K562 (cell line): ENCODE data around the gene EPHB1. TPM values are rescaled to one million over a fixed set of nuclear protein-coding genes. Genes with fewer than 3 reads are reported as not detected.

ENCODE experiments used
- ATAC-seq: fragments of 200-7000 bp; cut with Tn5 transposase; 3 replicates; pipeline ENCODE4 v1.9.1; 2020; ENCODE audit warnings: moderate library complexity
- BruUV-seq: library from RNA; stranded (reverse); fragments of 400-500 nt; replicated peaks from 2 replicates; lab custom pipeline; 2021; lab: Mats Ljungman, UMichigan
- CTCF ChIA-PET: fragments of 300-600 bp; formaldehyde crosslinking; extraction: SDS; loops from one replicate; lab custom pipeline; 2021; ENCODE audit warnings: low intra/inter-chr PET ratio; lab: Yijun Ruan, JAX
- POLR2A ChIA-PET: fragments of 300-600, 350-650 bp; sonication (Branson Sonifier 250); formaldehyde crosslinking; extraction: SDS; loops from one replicate; lab custom pipeline; 2021; ENCODE audit warnings: antibody characterized with exemption, inconsistent platforms; lab: Yijun Ruan, JAX
- DNase-seq, 4 experiments: peaks; one replicate each; pipeline versions ENCODE4 v3.0.0 to v3.0.0-alpha.2; 2011 to 2018; ENCODE audit warnings: low spot score in 3 of 4, mixed read lengths in 3 of 4; ENCODE audit errors: extremely low read depth in 1 of 4
- FAIRE-seq: peaks from 2 replicates; lab custom pipeline; 2011; peaks lifted over from hg19 to GRCh38; lab: Jason Lieb, UNC
- H2AFZ ChIP-seq: 2 replicates; pipeline ENCODE4 v1.6.0; 2011; ENCODE audit warnings: low read depth, low read length, control low read depth, inconsistent platforms
- H3K27ac ChIP-seq: fragments of 200-600 bp; 3 replicates; pipeline ENCODE4 v1.8.0; 2011; ENCODE audit warnings: low read depth, mild to moderate bottlenecking, control low read depth, inconsistent platforms, low read length, moderate library complexity, mixed read lengths; ENCODE audit errors: extremely low read depth
- H3K27me3 ChIP-seq, 2 experiments: fragments of 300-600 bp in 1 of 2; 2 replicates in 1 of 2; 3 replicates in 1 of 2; pipeline versions ENCODE4 v1.6.0 to v1.8.0; 2011; ENCODE audit warnings: inconsistent platforms in 2 of 2, low read length in 2 of 2, mild to moderate bottlenecking in 1 of 2, mixed read lengths in 1 of 2, moderate library complexity in 1 of 2; ENCODE audit not compliant: control insufficient read depth in 2 of 2, insufficient read depth in 2 of 2
- H3K36me3 ChIP-seq: fragments of 300-600 bp; 3 replicates; pipeline ENCODE4 v1.8.0; 2011; ENCODE audit warnings: mild to moderate bottlenecking, low read length, inconsistent platforms; ENCODE audit not compliant: control insufficient read depth, insufficient read depth
- H3K4me1 ChIP-seq, 2 experiments: fragments of 200-600 bp in 1 of 2; replicated peaks in 1 of 2; 2 replicates in 1 of 2; 3 replicates in 1 of 2; pipeline versions ENCODE4 v1.5.1 to v1.8.0; 2011; ENCODE audit warnings: inconsistent platforms in 2 of 2, low read length in 2 of 2, mild to moderate bottlenecking in 1 of 2, mixed read lengths in 1 of 2, moderate library complexity in 1 of 2; ENCODE audit not compliant: control insufficient read depth in 2 of 2, insufficient read depth in 2 of 2
- H3K4me2 ChIP-seq: 2 replicates; pipeline ENCODE4 v1.6.1; 2011; ENCODE audit warnings: low read length, control low read depth, inconsistent platforms, mixed read lengths; ENCODE audit not compliant: insufficient read depth
- H3K4me3 ChIP-seq: fragments of 200-600 bp; sonication (generic), shearing (Covaris generic); 2 replicates; pipeline ENCODE4 v1.5.1; 2016; ENCODE audit warnings: control low read depth, inconsistent platforms
- H3K79me2 ChIP-seq: fragments of 200-600 bp; 3 replicates; pipeline ENCODE4 v1.8.0; 2011; ENCODE audit warnings: low read length, inconsistent platforms; ENCODE audit not compliant: control insufficient read depth, insufficient read depth
- H3K9ac ChIP-seq, 2 experiments: 2 replicates each; pipeline versions ENCODE4 v1.6.0 to v1.6.1; 2011; ENCODE audit warnings: low read depth in 2 of 2, low read length in 2 of 2, control low read depth in 1 of 2, inconsistent platforms in 1 of 2, mild to moderate bottlenecking in 1 of 2, mixed read lengths in 1 of 2; ENCODE audit not compliant: insufficient read depth in 1 of 2
- H3K9me1 ChIP-seq: one replicate; pipeline ENCODE4 v1.6.0; 2011; ENCODE audit warnings: inconsistent platforms, mild to moderate bottlenecking, low read length, moderate library complexity; ENCODE audit not compliant: control insufficient read depth, insufficient read depth
- H3K9me3 ChIP-seq: replicated peaks from 2 replicates; pipeline ENCODE4 v1.5.1; 2011; ENCODE audit warnings: low read depth, low read length, inconsistent platforms; ENCODE audit not compliant: control insufficient read depth, insufficient read depth
- H4K20me1 ChIP-seq: replicated peaks from 2 replicates; pipeline ENCODE4 v1.6.1; 2011; ENCODE audit warnings: low read length, inconsistent platforms, mixed read lengths; ENCODE audit not compliant: control insufficient read depth, insufficient read depth
- E4F1 ChIP-seq: fragments of 250-450 bp; sonication (Bioruptor Pico); IDR thresholded peaks from 2 replicates; pipeline ENCODE4 v1.5.0; 2021; ENCODE audit warnings: mild to moderate bottlenecking, borderline replicate concordance
- GATAD2B ChIP-seq: fragments of 450-650 bp; IDR thresholded peaks from 2 replicates; pipeline ENCODE4 v1.6.1; 2017; ENCODE audit warnings: mild to moderate bottlenecking, borderline replicate concordance
- ILF3 ChIP-seq: fragments of 450-650 bp; IDR thresholded peaks from 2 replicates; pipeline ENCODE4 v1.6.1; 2018; ENCODE audit warnings: antibody characterized with exemption, mild to moderate bottlenecking, moderate library complexity, borderline replicate concordance
- MBD2 ChIP-seq: sonication (generic); IDR thresholded peaks from 2 replicates; pipeline ENCODE4 v1.6.1; 2016; ENCODE audit warnings: low read depth, borderline replicate concordance
- NELFE ChIP-seq: IDR thresholded peaks from 2 replicates; pipeline ENCODE4 v1.6.1; 2011; ENCODE audit warnings: mild to moderate bottlenecking; ENCODE audit not compliant: insufficient read depth, insufficient read length
- NR2C1 ChIP-seq, 2 experiments: fragments of 450-650 bp; IDR thresholded peaks; 2 replicates each; pipeline ENCODE4 v1.6.1; 2017; ENCODE audit warnings: mild to moderate bottlenecking in 2 of 2, antibody characterized with exemption in 1 of 2, inconsistent platforms in 1 of 2, missing compliant biosample characterization in 1 of 2, missing genetic modification characterization in 1 of 2
- POLR2AphosphoS5 ChIP-seq: IDR thresholded peaks from 2 replicates; pipeline ENCODE4 v1.6.1; 2011; ENCODE audit warnings: mild to moderate bottlenecking, low read depth, low read length, moderate library complexity; ENCODE audit not compliant: control insufficient read depth, insufficient read depth
- RBFOX2 ChIP-seq: fragments of 200-400 bp; formaldehyde crosslinking; IDR thresholded peaks from 2 replicates; pipeline ENCODE4 v1.6.1; 2017; ENCODE audit warnings: low read depth, mild to moderate bottlenecking, low read length, moderate library complexity
- TFAM ChIP-seq: fragments of 250-450 bp; sonication (Bioruptor Pico); conservative IDR thresholded peaks from 2 replicates; pipeline ENCODE4 v1.5.0; 2021; ENCODE audit warnings: mild to moderate bottlenecking, moderate library complexity
- TOE1 ChIP-seq, 2 experiments: fragments of 450-650 bp in 1 of 2; sonication (generic) in 1 of 2; formaldehyde crosslinking in 1 of 2; IDR thresholded peaks; 2 replicates each; pipeline versions ENCODE4 v1.7.1 to v1.8.0; 2016 to 2022; ENCODE audit warnings: borderline replicate concordance in 2 of 2, mild to moderate bottlenecking in 2 of 2, antibody characterized with exemption in 1 of 2, inconsistent platforms in 1 of 2, low read depth in 1 of 2, missing genetic modification reagents in 1 of 2, moderate library complexity in 1 of 2
- ZNF75A ChIP-seq: fragments of 450-650 bp; formaldehyde crosslinking; IDR thresholded peaks from 2 replicates; pipeline ENCODE4 v1.4.0; 2020; ENCODE audit warnings: mild to moderate bottlenecking
- WGBS: fragments of 100-300 bp; shearing (Covaris generic); methylation state at CpG from one replicate; pipeline ENCODE4 v1.1.6; 2016; ENCODE audit warnings: low coverage, mixed read lengths; ENCODE audit not compliant: insufficient coverage; ENCODE audit errors: missing lambda C conversion rate; 5-methylcytosine and 5-hydroxymethylcytosine counted together
- in situ Hi-C: fragments of 300-500 bp; cut with MboI; formaldehyde crosslinking; loops from 4 replicates; pipeline ENCODE4 v1.15.0; 2018; ENCODE audit warnings: inconsistent platforms, mixed read lengths
- intact Hi-C: fragments of 100-400 bp; cut with micrococcal nuclease; formaldehyde crosslinking; loops from 2 replicates; pipeline ENCODE4 v1.14.2; 2022
- polyA plus RNA-seq, 8 experiments: library from polyadenylated mRNA; depleted of rRNA in 4 of 8; stranded (reverse) in 5 of 8; unstranded in 3 of 8; fragments of >200 nt; fragmentation: Nextera tagmentation in 2 of 8; fragmentation: Illumina TruSeq in 1 of 8; extraction: Ambion mirVana in 2 of 8; extraction: Trizol in 1 of 8; gene quantifications; 2 replicates each; pipeline versions ENCODE4 v1.2.1 to v1.2.3, GENCODE V29; 2011 to 2014; ENCODE audit warnings: inconsistent platforms in 1 of 8, missing spikeins in 1 of 8
- total RNA-seq, 7 experiments: library from RNA; depleted of rRNA in 6 of 7; stranded (reverse); fragments of >200 nt in 6 of 7; fragmentation: Illumina TruSeq in 2 of 7; extraction: Trizol in 2 of 7; gene quantifications; 2 replicates each; pipeline versions ENCODE4 v1.2.1 to v1.2.3, GENCODE V29; 2011 to 2021; ENCODE audit warnings: low replicate concordance in 1 of 7

Gene EPHB1
- total and polyA plus RNA-seq, 9 of the 15 experiments (the other 6 are each of a cell fraction or from before 2014, with no cell fraction given), result 0.29 TPM; not detected in 8

GRCh38 chr3:134933997-134934396 is 138.9 kb downstream of the EPHB1 start:
- Histone ChIP-seq H3K9ac (no peak overlapping the region), H3K79me2 (no peaks in the 10 kb centered on the region), H3K4me1 (no peaks in the 10 kb centered on the region), H4K20me1 (no peaks in the 10 kb centered on the region), H3K27me3 (no peaks in the 10 kb centered on the region), H3K9me3 (no peaks in the 10 kb centered on the region), H3K36me3 (no peaks in the 10 kb centered on the region), H3K9me1 (no peaks in the 10 kb centered on the region), H3K4me2 (no peak overlapping the region), H3K27ac (no peak overlapping the region), H2AFZ (no peak overlapping the region), H3K4me3 (no peak overlapping the region)
- ChIA-PET POLR2A (no interaction called here), CTCF (no interaction called here)
- in situ Hi-C loops, result no loop called here
- ATAC-seq (no peak), FAIRE-seq (no peak), DNase-seq (no peak)
- intact Hi-C loops, result no loop called here
- BruUV-seq, result no TSS peak
- WGBS, result 9% methylated on average over 3 of the region's 4 CpGs
- TF ChIP-seq MBD2 (no peak), E4F1 (CRISPR knock-in tag) (no peak), TFAM (CRISPR knock-in tag) (no peak), POLR2AphosphoS5 (no peak), GATAD2B (no peak), TOE1 (IDR thresholded peaks at IDR 0.05; ENCODE audit: borderline replicate concordance) (no peak), TOE1 (CRISPR knock-in tag; IDR thresholded peaks at IDR 0.05; ENCODE audit: borderline replicate concordance, low read depth) (no peak), RBFOX2 (no peak), ZNF75A (CRISPR knock-in tag) (no peak), NR2C1 (IDR thresholded peaks at IDR 0.05) (no peak), NR2C1 (tag; IDR thresholded peaks at IDR 0.05) (no peak), NELFE (no peak), ILF3 (no peak)
